Measurements from ENCODE around the gene RRAGD.

The RRAGD gene

DNA sequence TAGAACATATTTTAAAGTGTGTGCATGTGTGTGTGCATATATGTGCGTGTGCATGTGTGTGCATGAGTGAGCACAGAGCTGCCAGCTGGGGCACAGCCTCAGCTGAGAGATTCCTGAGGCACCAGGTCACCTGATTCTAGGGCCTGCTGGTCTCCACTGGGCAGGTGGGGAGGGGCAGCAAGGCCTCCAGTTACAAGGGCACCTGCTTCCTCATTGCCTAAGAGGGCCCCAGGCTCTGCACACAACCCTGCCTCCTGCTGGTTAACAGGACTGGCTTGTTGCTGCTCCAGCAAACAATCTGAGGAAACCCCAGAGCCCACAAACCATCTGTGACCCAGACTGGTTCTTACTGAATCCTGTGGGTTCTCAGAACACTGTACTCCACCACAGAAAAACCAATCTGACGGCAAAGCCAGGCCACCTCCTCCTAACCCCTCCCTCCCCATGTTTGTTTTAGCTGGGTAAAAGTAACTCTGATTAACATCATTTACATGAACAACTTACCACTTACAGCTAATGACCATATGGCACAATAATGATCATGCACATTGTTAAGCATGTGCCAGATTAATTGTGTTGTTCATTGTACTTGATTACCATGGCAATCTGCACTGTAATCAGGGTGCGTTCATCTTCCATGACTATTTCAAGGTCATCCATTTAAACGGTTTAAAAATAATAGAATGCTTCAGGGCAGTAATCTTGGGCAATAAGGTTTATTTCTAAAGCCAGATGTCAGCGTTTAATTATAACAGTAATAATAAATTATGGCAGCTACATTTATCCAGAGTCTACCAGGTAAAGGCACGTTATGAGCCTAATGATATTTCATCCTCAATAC lies 36.4 kb downstream of the RRAGD start:
- FAIRE-seq, result peak; percentile 90

GRCh38 chr6:89372506-89372901 lies 39.6 kb downstream of the RRAGD start:
- no peak for FAIRE-seq

DNA sequence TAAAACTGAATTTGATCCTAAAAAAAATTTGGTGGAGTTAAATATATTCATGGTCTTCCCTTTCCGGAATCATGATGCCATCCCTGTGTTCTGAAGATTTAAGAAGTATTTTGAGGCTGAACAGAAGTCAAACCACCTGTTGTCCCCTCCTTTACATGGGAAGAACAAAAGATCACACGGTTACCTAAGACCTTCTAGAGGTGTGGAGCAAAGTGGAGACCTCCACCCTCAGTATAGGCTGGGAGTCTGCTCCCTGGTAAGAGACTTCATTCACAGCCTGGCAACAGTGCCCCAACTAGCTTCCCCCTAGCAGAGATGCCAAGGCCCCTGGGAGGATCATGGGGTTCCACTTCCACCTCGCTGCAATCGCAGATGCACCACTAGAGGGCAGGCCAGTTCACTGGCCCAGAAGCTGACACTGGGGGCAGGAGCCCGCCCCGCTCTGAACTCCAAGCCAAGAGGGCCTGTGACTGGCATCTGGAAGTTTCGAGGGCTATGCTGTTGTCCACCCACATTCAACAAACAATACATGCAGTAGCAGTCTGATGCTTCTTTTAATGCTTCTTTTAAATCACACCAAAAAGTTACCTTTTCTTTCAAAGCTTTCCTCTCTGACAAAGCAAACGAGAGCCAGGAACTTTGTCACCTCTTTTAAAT lies 40.1 kb downstream of the RRAGD start:
- no peak for FAIRE-seq

DNA sequence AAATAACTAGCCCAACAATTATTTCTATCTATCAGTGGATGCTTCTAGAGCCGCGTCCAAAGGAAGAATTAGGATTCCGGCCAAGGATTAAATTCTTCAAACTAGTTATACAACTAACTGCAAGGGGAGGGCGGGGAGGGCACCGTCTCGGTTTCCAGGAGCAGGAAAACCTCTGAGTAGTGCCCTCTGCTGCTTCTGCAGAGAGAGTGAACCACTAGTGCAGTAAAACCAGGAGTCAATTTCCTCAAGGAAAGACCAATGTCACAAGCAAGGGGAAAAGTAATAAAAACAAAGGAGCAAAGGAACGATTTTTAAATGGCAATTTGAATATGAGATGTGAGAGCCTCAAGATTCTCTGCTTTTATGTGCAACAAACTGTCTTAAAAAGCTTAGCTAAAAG lies 43.1 kb downstream of the RRAGD start:
- FAIRE-seq, result no peak

DNA sequence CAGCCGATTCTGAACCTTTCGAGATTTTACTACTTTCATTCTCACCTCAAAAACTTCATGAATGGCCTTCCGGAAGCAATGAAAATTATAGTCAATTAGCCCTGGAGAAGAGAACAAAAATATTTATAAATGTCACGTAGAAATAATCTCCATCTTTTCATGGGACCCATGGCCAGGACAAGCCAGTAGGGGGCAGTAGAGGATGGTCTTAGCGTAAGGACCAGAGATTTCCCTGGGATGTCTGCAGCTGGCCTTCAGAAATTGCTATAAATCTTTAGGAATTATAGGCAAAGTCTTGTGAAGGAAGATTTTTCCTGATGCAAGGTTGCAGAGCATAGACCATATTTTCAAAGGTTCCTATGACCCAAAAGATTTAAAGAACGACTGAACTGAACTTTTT lies 44.0 kb downstream of the RRAGD start:
- peak; percentile 93 for FAIRE-seq

- FAIRE-seq, result no peak
Observed at GRCh38 chr6:89364586-89364985, 47.5 kb downstream of the RRAGD start.

DNA sequence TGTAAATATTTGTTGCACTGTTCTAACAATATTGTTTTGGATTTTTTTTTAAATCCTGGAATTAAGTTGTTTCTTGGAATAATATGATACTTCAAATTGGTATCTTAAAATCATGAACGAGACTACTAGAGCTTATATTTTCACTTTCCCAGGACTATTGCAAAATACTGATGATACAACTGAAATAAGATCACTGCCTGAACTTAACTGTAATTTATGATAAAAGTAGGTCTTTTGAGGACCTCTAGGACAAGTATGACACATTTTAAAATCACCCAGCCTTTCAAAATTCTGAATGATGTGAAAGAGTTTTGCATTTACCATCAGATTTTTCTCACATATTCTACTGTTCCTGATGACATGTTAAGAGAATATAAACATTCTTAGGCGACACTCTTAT lies 50.9 kb downstream of the RRAGD start:
- FAIRE-seq, result peak; percentile 43

GRCh38 chr6:89360415-89360999 lies 51.6 kb downstream of the RRAGD start:
- FAIRE-seq, result no peak

DNA sequence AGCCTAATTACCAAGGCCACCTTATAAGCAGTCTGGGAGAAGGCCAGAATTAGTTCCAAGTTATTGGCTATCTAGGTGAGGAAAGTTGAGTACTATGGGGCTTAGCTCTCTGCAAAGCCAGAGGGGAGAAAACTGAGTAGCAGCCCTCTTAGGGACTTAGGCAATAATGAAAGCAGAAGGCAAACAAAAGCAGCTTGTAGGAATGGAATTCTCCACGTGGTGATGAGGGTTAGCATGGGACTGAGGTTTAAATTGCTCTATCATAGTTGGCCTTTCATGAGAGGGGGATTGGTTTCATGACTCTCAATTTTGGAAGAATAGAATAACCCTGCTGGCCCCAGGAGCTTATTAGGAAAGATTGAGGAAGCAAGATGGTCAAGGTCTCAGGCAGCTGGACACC lies 52.5 kb downstream of the RRAGD start:
- no peak for FAIRE-seq

- FAIRE-seq, result no peak
Observed at GRCh38 chr6:89357390-89357789, 54.7 kb downstream of the RRAGD start.

DNA sequence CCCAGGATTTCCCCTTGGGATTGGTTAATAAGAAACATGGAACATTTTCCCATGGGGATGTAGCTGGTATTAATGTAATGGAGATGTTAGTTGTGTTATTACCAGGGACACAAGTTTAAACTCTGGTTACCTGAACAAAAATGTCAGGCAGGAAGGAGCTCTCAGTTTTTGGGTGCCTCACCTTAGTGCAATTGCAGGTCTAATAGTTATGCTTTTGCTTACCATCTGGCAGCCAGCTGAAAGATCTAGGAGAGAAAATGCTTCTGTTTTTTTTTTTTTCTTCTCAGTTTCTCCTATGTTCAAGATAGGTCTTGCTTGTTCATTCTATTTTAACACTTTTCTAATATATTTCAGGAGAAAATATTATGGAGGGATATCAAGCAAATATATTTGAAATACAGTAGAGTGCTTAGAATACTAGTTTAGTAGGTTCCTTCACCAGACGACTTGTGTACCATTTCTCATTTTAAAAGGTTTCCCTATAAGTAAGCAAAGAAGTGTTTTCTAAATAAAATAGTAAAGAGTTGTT lies 55.4 kb downstream of the RRAGD start:
- FAIRE-seq, result no peak

- FAIRE-seq, result peak; percentile 27
Observed at GRCh38 chr6:89355511-89356194, 56.4 kb downstream of the RRAGD start.

DNA sequence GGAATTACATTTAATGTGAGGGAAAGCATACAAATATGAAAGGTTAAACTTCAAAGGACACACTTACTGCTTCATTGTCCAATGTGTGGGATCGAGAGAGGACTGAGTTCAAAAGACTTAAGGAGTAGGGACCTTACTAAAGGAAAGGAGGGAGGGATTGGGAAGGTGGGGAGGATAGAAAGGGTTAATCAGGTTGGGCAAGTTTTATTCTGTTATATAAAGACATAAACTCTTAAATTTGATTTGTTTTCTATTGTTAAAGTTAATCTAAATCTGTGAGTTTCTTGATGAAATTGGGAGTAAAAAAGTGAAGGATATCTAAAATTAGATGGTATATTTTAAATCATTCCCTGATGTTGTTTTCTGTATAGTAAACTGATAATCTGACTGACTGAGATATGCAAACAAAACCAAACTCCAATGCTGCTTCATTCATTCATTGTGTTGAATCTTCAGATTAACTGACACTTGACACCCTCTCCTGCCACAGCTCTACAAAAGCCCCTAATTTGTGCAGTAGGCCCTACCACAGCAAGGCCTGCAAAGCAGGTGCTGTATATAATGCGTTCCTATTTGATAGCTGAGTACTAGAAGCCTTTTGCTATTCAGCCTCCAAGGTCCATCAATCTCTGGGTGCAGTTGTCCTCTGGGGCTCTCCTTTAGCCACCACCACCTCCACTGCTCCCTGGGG lies 58.2 kb downstream of the RRAGD start:
- FAIRE-seq, result no peak

- FAIRE-seq, result no peak
Observed at GRCh38 chr6:89353118-89353556, 58.9 kb downstream of the RRAGD start.

DNA sequence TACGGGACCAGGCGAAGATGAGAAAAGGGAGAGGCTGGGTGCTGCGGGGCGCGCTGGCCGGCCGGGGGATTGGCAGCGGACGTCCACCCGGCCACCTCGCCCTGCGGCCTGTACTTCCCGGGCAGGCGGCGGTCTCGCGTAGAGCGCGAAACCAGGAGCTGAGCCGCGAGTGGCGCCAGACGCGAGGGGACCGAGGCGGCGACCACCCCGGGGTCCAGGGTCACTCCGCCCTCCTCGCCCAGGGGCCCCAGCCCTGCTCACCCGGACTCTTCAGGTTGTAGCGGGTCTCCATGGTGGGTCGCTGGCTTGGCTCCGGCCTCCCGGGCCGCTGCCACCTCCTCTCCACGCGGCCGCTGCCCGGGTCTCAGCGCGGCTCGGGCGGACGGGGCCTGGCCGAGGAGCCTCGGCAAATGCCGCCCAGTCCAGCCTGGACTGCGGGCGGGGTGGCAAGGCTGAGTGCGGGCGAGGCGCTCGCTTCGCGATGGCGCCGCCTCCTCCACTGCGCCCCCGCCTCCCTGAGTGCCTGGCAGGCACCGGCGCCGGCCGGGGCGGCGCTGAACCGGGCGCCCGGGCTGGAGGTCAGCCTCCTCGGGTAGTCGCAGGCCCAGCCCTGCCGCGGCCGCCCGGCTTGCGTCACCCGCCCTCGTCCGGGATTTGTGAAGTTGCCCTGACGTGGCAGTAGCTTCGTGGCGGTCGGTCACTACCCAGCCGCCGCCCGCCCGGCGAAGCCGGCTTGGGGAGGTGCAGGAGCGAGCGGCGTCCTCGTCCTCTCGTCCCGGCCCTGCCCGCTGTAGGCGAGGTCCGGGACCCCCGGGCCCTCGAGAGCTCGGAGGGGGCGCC lies 59.6 kb downstream of the RRAGD start, which contains the start of gene UBE2J1:
Gene UBE2J1 (minus strand): TSS at position 445 of the 840 bp plus-strand sequence. CDS start 153 bp downstream, at position 292.
- FAIRE-seq, result no peak

- FAIRE-seq, result peak; percentile 94
Observed at GRCh38 chr6:89351671-89352277, 60.3 kb downstream of the RRAGD start.

- no peak for FAIRE-seq
Observed at GRCh38 chr6:89350281-89350966, 61.6 kb downstream of the RRAGD start.

GRCh38 chr6:89348372-89348771 lies 63.7 kb downstream of the RRAGD start:
- FAIRE-seq, result no peak

DNA sequence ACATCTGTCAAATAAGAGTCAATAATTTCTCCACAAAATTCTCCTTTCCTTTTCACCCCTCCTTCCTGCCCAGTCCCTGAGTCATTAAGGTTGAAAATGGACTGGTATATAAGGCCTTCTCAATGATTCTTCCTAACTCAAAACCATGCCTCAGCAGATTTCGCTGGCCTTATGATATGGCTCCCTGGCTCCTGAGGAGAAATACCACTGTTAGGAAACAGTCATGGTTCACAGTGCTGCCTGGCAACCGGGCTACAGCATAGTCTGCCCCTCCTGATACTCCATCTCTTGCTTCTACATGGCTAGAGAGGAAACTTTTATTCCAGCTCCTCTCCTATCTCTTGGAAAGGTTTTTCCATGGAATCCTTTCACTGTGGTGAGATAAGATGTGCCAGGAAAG lies 64.2 kb downstream of the RRAGD start:
- peak; percentile 56 for FAIRE-seq

- FAIRE-seq, result no peak
Observed at GRCh38 chr6:89346433-89346832, 65.6 kb downstream of the RRAGD start.

All from islet of Langerhans (tissue), 1 donor.